ENCODE results near the gene MT1H. TPM values are rescaled to one million over a fixed set of nuclear protein-coding genes. Genes with fewer than 3 reads are reported as not detected.
"Not testable (repeated sequence)": the region's sequence is repeated elsewhere in the genome, so short reads cannot be mapped to it uniquely, and the experiment has no call there.

The MT1H gene
- total RNA-seq, 1 donor from 2014 or later: not detected

- DNase-seq (ENCODE audit: low read depth in 2 of 2): no peak
Measured at GRCh38 chr16:56664506-56664905, 5.1 kb upstream of the MT1H start.

- DNase-seq (ENCODE audit: low read depth in 2 of 2): not testable (repeated sequence)
Measured at GRCh38 chr16:56665286-56666261, 4.0 kb upstream of the MT1H start.

- no peak for DNase-seq (ENCODE audit: low read depth in 2 of 2)
Measured at GRCh38 chr16:56667581-56668571, 1.7 kb upstream of the MT1H start, which contains the start of gene MT1G. Gene MT1G (minus strand): TSS chr16:56668065. CDS start chr16:56667993, 72 bp downstream.

- no peak for DNase-seq (ENCODE audit: low read depth in 2 of 2)
Measured at GRCh38 chr16:56669840-56670619, 416 bp downstream of the MT1H start.

GRCh38 chr16:56670620-56670934 lies 963 bp downstream of the MT1H start:
- no peak for DNase-seq (ENCODE audit: low read depth in 2 of 2)

- DNase-seq (ENCODE audit: low read depth in 2 of 2): not testable (repeated sequence)
Measured at GRCh38 chr16:56671691-56672090, 2.1 kb downstream of the MT1H start.

- DNase-seq (ENCODE audit: low read depth in 2 of 2): not testable (repeated sequence)
Measured at GRCh38 chr16:56672171-56672570, 2.6 kb downstream of the MT1H start.

- no peak for DNase-seq (ENCODE audit: low read depth in 2 of 2)
Measured at GRCh38 chr16:56672761-56673536, 3.3 kb downstream of the MT1H start.

GRCh38 chr16:56673921-56674320 lies 4.3 kb downstream of the MT1H start:
- peak; percentile 41 to 48 for DNase-seq (ENCODE audit: low read depth in 2 of 2)

GRCh38 chr16:56674570-56674969 lies 5.0 kb downstream of the MT1H start:
- not testable (repeated sequence) for DNase-seq (ENCODE audit: low read depth in 2 of 2)

- DNase-seq (ENCODE audit: low read depth in 2 of 2): no peak
Measured at GRCh38 chr16:56675685-56676210, 6.1 kb downstream of the MT1H start.

GRCh38 chr16:56677474-56677873 lies 7.9 kb downstream of the MT1H start:
- no peak for DNase-seq (ENCODE audit: low read depth in 2 of 2)

GRCh38 chr16:56679078-56679730 lies 9.6 kb downstream of the MT1H start:
- DNase-seq (ENCODE audit: low read depth in 2 of 2): no peak

GRCh38 chr16:56679818-56680217 lies 10.2 kb downstream of the MT1H start:
- no peak for DNase-seq (ENCODE audit: low read depth in 2 of 2)

- peak; percentile 84 to 90 for DNase-seq (ENCODE audit: low read depth in 2 of 2)
Measured at GRCh38 chr16:56681939-56682702, 12.5 kb downstream of the MT1H start, which contains the start of gene MT1X. Gene MT1X (plus strand): TSS chr16:56682470. CDS start chr16:56682541, 71 bp downstream.

GRCh38 chr16:56682703-56683397 lies 13.2 kb downstream of the MT1H start:
- DNase-seq (ENCODE audit: low read depth in 2 of 2): no peak

GRCh38 chr16:56683424-56684172 lies 14.0 kb downstream of the MT1H start:
- no peak for DNase-seq (ENCODE audit: low read depth in 2 of 2)

All from lung microvascular endothelial cell (primary cell).